ENCODE results near the gene MYO18B. TPM values are rescaled to one million over a fixed set of nuclear protein-coding genes. Genes with fewer than 3 reads are reported as not detected.

MYO18B gene
- total RNA-seq, 6 experiments from 2014 or later, result 0.04 to 0.56 (median 0.07) TPM; not detected in 1

DNA sequence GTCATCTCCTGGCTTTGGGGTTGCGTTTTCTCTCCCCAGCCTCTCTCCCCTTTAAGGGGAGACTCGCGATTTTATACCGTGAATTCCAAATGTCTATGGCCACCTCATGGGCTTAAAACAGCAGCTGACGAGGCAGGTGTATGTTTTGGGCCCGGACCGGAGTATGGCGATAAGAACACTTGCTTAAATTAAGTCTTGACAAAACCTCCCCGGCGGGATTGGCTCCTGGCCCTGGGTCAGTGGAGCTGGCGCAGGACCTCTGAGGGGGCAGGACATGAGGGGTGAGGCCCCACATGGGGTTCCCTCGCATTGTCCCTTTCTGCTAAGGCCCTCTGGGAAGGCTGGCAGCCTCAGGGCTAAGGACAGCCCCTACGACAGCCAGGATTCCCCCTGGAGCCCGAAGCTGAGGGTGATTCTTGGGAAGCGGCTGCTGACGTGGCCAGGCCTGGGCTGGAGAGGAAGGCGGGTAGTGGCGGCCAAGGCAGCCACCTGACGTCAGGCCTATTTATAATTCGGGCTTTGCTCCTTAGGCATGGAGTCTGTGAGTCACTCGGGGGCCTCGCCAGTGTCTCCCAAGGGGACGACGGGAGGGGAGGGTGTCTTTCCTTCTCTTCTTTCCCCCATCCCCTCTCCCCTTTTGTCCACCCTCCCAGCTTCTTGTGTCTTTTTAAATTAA is 12.7 kb downstream of the MYO18B start:
- WGBS (ENCODE audit: insufficient coverage, low coverage, low lambda C conversion rate, missing lambda C conversion rate), result 82% methylated on average over 14 of the region's 24 CpGs
- Histone ChIP-seq H3K9me3 (no peaks in the 10 kb centered on the region), H3K27me3 (no peaks in the 10 kb centered on the region), H3K36me3 (no peaks in the 10 kb centered on the region), H3K27ac (no peak overlapping the region), H3K4me3 (no peak overlapping the region), H3K4me1 (no peaks in the 10 kb centered on the region)
- intact Hi-C loops (cut with DNase I), result no loop called here
- DNase-seq (peak in 1 of 3 donors; percentile 26), ATAC-seq (peak in 2 of 4 donors; percentile 21 to 45)
- no peak for TF ChIP-seq POLR2A (IDR thresholded peaks at IDR 0.05)
- TF ChIP-seq, protein P1, sequence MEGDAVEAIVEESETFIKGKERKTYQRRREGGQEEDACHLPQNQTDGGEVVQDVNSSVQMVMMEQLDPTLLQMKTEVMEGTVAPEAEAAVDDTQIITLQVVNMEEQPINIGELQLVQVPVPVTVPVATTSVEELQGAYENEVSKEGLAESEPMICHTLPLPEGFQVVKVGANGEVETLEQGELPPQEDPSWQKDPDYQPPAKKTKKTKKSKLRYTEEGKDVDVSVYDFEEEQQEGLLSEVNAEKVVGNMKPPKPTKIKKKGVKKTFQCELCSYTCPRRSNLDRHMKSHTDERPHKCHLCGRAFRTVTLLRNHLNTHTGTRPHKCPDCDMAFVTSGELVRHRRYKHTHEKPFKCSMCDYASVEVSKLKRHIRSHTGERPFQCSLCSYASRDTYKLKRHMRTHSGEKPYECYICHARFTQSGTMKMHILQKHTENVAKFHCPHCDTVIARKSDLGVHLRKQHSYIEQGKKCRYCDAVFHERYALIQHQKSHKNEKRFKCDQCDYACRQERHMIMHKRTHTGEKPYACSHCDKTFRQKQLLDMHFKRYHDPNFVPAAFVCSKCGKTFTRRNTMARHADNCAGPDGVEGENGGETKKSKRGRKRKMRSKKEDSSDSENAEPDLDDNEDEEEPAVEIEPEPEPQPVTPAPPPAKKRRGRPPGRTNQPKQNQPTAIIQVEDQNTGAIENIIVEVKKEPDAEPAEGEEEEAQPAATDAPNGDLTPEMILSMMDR (IDR thresholded peaks at IDR 0.05), result no peak

DNA sequence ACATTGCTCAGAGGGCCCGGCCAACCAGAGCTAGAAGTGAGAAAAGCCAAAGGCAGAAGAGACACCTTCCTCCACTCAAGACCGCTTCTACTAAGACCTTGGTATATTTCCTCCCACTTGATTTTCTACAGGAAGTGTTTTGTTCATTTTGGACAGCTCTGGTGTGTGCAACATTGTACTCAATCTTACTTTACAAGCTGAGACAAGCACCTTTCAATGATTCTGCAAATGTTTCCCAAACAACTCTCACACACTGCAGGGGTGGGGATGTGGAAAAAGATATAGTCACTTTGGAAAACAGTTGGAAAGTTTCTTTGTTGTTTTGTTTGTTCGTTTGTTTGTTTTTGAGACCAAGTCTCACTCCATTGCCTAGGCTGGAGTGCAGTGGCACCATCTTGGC is 15.7 kb downstream of the MYO18B start:
- Histone ChIP-seq H3K4me3 (no peak overlapping the region), H3K9me3 (no peaks in the 10 kb centered on the region), H3K36me3 (no peaks in the 10 kb centered on the region), H3K4me1 (no peaks in the 10 kb centered on the region), H3K27me3 (no peaks in the 10 kb centered on the region), H3K27ac (no peak overlapping the region)
- DNase-seq (no peak), ATAC-seq (no peak)
- intact Hi-C loops (cut with DNase I), result no loop called here
- 52% methylated on average over 3 of the region's 3 CpGs for WGBS (ENCODE audit: insufficient coverage, low coverage, low lambda C conversion rate, missing lambda C conversion rate)
- no peak for TF ChIP-seq POLR2A (IDR thresholded peaks at IDR 0.05)
- TF ChIP-seq, protein P1 (IDR thresholded peaks at IDR 0.05), result no peak

DNA sequence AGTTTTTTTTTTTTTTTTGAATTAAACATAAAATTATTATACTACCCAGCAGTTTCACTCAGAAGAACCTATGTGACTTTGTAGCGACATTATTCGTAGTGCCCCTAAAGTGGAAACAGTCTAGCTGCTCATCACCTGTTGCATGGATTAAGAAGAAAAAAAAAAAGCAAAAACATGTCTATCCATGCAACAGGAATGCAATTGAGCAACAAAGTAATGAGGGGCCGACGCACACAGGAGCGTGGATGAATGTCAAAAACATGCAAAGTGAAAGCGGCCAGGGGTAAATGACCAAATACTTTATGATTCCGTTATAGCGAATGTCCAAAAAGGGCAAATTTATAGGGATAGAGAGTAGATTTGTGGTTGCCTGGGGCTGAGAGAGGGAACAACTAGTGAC is 16.3 kb downstream of the MYO18B start:
- H3K27me3 ChIP-seq, result no peaks in the 10 kb centered on the region
- ATAC-seq, result no peak
- no peaks in the 10 kb centered on the region for H3K9me3 ChIP-seq
- 83% methylated on average over 8 of the region's 8 CpGs for WGBS (ENCODE audit: insufficient coverage, low coverage, low lambda C conversion rate, missing lambda C conversion rate)
- TF ChIP-seq, protein P1 (IDR thresholded peaks at IDR 0.05), result no peak
- TF ChIP-seq POLR2A (IDR thresholded peaks at IDR 0.05), result no peak
- no peak overlapping the region for H3K27ac ChIP-seq
- intact Hi-C loops (cut with DNase I), result no loop called here
- DNase-seq, result no peak
- H3K4me3 ChIP-seq, result no peak overlapping the region
- H3K4me1 ChIP-seq, result no peaks in the 10 kb centered on the region
- no peaks in the 10 kb centered on the region for H3K36me3 ChIP-seq

DNA sequence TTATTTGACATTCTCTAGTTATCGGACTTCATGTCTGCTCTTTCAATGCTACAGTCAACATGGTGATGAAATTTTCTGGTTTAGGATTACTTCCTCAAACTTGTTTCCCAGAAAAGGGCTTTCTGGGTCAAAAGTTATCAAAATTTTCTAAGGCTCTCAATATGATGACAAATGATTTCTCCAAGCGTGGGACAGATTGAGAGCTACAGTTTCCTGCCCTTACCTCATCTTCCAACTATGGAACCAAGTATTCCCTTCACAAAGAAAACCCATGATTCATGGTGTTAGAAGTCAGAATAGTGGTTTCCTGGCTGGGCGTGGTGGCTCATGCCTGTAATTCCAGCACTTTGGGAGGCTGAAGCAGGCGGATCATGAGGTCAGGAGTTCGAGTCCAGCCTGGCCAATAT is 17.8 kb downstream of the MYO18B start:
- no peak overlapping the region for H3K27ac ChIP-seq

More for the DNA sequence above, 17.8 kb downstream of the MYO18B start:
- Histone ChIP-seq H3K9me3 (no peaks in the 10 kb centered on the region), H3K4me1 (no peaks in the 10 kb centered on the region), H3K36me3 (no peaks in the 10 kb centered on the region), H3K4me3 (no peak overlapping the region), H3K27me3 (no peaks in the 10 kb centered on the region)
- intact Hi-C loops (cut with DNase I), result loop anchor here in 1 of 2 donors (10.0 kb wide), 1 partner anchor 285 kb away; no protein-coding TSS in a partner anchor
- 30% methylated on average over 5 of the region's 5 CpGs for WGBS (ENCODE audit: insufficient coverage, low coverage, low lambda C conversion rate, missing lambda C conversion rate)
- no peak for DNase-seq
- TF ChIP-seq, protein P1 (IDR thresholded peaks at IDR 0.05), result no peak
- TF ChIP-seq POLR2A (IDR thresholded peaks at IDR 0.05), result no peak
- ATAC-seq, result peak in 2 of 4 donors; percentile 21 to 86

Data from right lobe of liver (tissue), 6 donors.